T-helper 2 cell treated with Interferon-gamma antibody and Interleukin-4, amounts not matched to agents 100 ng/mL and 5 ng/mL, for 36 hours (primary cell): ENCODE measurements around the gene CDK6. TPM values are rescaled to one million over a fixed set of nuclear protein-coding genes. Genes with fewer than 3 reads are reported as not detected.

Experiments
- intact Hi-C: fragments of 100-400 bp; cut with micrococcal nuclease; formaldehyde crosslinking; loops from one replicate; pipeline ENCODE4 v1.15.1; 2023
- total RNA-seq: library from RNA; stranded (reverse); gene quantifications from 2 replicates; pipeline ENCODE4 v1.2.3, GENCODE V29; 2022

The CDK6 gene
- total RNA-seq, 1 donor from 2014 or later = 136 TPM

DNA sequence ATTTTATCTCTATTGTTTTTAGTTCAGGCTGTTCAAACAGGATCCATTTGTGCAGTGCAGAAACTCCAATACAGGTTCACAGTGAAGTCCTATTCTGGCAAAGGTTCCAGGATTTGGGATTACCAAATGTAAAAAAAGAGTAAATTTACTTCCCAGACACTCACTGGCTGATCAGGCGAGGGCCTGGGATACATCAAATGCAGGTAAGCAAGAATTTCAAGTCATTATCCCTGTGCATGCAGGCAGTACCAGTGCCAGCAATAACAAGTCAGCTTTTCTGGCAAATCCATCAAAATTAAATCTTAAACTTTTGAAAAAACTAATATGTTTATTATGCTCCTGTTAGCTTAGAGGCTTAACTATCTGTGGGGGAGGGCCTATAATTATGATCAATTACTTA lies 6.3 kb downstream of the CDK6 start:
- intact Hi-C loops = loop anchor here (1.0 to 10.0 kb wide), 2 partner anchors 8 to 405 kb away; no protein-coding TSS in a partner anchor

- intact Hi-C loops = no loop called here
Observed at GRCh38 chr7:92827464-92828120, 8.8 kb downstream of the CDK6 start.

DNA sequence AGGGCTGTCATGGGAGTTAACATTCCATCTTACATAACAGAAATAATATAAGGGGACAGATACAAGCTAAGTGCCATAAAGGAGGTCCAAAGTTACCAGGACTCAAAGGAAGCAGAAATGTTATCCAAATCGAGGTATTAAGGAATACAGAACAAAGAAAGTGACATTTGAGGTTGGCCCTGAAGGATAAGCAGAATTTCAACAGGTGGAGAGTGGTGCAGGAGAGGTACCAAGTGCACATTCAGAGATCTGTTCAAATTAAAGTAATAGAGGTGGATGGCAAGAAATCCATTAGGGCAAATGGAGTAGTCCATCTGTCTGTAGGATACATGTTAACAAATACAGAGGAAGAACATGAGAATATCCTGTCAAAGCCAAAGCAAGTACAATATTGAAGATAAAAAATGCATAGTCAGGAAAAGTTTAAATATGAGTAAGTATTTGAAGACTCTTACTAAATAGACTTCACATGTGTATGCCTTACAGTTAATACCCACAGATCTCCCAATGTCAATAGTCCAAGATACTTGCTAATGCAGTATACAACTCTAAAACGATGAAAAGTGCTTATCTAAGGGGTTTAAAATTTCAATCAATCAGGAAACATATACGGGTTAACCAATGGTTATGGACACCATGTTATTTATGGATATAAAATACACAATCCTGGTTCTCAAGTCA lies 10.0 kb downstream of the CDK6 start:
- intact Hi-C loops = no loop called here

DNA sequence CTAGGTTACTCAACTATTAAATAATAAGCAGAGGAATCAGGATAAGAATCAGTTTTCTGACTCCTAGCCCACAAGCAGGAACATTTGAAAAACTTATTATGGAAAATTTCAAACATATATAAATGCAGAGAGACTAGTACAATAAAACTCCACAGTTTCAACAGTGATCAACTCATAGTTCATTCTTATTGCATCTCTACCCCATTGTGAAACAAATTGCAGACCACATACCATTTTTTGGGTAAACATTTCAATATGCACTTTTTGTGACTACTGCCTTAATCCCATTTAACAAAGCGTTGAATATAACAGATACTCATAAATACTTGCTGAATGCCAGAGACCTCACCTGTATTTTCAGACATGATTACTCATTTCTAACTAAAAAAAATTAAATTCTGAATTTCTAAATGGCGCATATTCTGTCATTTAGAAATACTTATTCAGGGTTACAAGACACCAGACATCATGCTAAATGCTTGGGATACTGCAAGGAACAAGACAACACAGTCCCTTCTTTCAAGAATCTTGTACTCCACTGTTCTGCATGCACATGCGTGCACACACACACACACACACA lies 11.4 kb downstream of the CDK6 start:
- intact Hi-C loops = no loop called here

- intact Hi-C loops = no loop called here
Observed at GRCh38 chr7:92824450-92824849, 11.9 kb downstream of the CDK6 start.

DNA sequence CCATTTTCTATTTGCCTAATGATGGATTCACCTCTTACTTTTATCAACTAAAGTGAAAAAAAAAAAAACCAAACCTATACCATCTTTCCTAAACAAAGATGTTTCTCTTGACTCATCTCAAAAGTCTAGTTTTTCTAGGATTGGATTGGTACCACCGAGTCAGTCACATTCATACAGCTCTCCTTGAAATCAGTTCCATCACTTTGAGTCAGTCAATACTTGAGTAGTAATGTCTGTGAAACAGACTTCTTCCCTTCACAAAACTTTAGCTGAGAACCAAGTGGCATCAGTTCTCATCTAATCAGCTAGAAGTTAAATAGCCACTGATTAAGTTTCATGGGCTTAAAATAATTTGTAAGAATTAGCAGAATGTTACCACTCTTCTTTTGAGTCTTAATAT lies 13.3 kb downstream of the CDK6 start:
- intact Hi-C loops = no loop called here

- intact Hi-C loops = no loop called here
Observed at GRCh38 chr7:92820191-92820590, 16.2 kb downstream of the CDK6 start.

- intact Hi-C loops = no loop called here
Observed at GRCh38 chr7:92817398-92817797, 19.0 kb downstream of the CDK6 start.

DNA sequence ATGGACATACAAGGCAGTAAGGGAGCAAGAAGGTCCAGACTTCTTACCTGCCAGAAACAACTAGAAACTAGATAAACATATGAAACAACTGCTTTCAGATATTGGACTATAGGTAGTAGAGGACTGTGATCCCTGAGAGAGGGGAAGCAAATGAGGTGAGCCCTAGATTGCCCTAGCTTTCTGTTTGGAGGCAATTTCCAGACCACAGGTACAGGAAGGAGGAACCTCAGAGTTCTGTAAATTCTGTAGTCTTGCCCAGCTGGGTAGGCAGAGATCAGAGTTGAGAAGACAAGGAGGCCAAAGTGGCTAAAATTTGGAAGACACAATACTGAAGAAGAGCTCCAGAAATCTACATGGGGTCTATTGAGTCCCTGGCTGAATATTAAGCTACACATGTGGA lies 21.0 kb downstream of the CDK6 start:
- intact Hi-C loops = no loop called here

- intact Hi-C loops = loop anchor here (1.0 to 2.0 kb wide), 4 partner anchors 15 to 192 kb away; no protein-coding TSS in a partner anchor
Observed at GRCh38 chr7:92813390-92814024, 22.9 kb downstream of the CDK6 start.

GRCh38 chr7:92811158-92811557 lies 25.2 kb downstream of the CDK6 start:
- intact Hi-C loops = no loop called here

GRCh38 chr7:92809760-92810573 lies 26.4 kb downstream of the CDK6 start:
- intact Hi-C loops = loop anchor here (1.0 kb wide), 3 partner anchors 23 to 127 kb away; no protein-coding TSS in a partner anchor

GRCh38 chr7:92809397-92809759 lies 27.0 kb downstream of the CDK6 start:
- intact Hi-C loops = loop anchor here (1.0 kb wide), 3 partner anchors 24 to 126 kb away; no protein-coding TSS in a partner anchor

- intact Hi-C loops = loop anchor here (1.0 kb wide), 3 partner anchors 25 to 125 kb away; no protein-coding TSS in a partner anchor
Observed at GRCh38 chr7:92808635-92809034, 27.7 kb downstream of the CDK6 start.

DNA sequence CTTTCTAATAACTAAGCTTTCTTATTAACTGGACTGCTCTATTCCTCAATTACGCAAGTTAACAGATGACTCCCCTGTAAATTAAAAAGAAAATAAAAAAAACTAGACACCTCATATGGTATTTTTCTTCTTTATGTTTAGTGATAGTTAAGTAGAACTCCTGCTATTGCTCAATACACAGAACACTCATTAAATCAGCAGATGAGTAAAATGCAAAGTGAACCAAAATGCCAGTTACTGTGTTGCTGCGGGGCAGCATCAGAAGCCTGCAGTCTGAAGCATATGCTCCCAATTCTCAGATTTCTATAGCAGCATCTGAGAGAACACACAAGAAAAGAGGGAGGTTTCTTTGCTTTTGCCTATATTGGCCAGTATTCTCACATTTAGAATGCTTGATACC lies 28.4 kb downstream of the CDK6 start:
- intact Hi-C loops = no loop called here

DNA sequence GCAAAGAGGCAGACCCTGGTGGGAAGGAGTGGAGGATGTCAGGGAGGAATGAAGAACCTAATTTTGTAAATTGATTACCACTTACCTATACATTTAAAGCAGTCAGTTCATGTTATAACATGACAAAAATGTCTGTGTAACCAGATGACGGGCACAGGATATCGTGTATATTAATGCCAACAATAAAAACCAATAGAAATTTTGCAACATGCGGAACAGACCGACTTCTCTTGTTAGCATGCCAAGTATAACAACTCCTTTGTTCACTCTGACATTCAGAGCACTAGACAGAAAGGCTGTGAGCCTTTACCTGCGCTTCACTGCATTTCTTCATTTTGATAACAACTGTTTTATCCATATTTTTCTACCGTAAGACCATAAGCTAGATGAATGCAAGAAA lies 29.9 kb downstream of the CDK6 start:
- intact Hi-C loops = no loop called here

GRCh38 chr7:92802406-92802805 lies 34.0 kb downstream of the CDK6 start:
- intact Hi-C loops = no loop called here

DNA sequence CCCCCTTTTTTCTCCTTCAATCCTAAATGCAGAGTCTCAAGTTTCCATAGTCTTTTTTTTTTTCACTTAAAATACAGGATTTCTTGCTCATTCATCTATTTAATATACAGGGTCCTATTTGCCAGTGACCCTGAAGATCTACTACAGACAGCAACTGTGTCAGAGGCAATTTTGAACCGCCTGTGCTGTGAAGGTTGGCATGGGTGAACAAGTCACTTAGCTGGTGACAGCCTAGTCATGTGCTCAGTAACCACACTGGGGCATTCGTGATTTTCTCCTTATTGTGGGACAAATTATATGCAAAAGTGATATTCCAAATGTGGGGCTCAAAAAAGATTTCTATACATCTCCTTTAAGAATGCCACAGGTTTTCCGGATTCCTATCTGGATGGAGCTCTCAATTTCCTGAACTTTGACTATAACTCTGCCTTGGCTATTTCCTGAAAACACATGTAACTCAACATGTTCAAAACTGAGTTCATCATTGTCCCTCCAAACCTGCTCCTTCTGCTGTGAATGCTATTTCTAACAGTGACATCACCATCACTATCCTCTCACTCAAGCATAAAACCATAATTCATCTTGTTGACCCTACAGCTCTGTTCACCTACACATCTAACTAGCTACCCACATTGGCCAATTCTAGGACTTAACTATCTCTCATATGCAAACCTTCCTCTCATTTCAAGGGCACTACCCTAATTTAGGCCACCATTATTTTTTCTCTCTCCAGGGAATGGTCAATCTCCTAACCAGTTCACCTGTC lies 36.7 kb downstream of the CDK6 start:
- intact Hi-C loops = loop anchor here (2.0 kb wide), 1 partner anchor 13 kb away; no protein-coding TSS in a partner anchor

GRCh38 chr7:92798517-92799249 lies 37.7 kb downstream of the CDK6 start:
- intact Hi-C loops = loop anchor here (2.0 kb wide), 1 partner anchor 14 kb away; no protein-coding TSS in a partner anchor
